ENCODE data around the gene ENPEP.

- no peak for TF ChIP-seq CTCF (IDR thresholded peaks at IDR 0.05)
- TF ChIP-seq POLR2AphosphoS5 (IDR thresholded peaks at IDR 0.05) = no peak
These were observed 58.0 kb downstream of the ENPEP start for GRCh38 chr4:110533940-110534339.
